ENCODE measurements around the gene HRK. TPM values are rescaled to one million over a fixed set of nuclear protein-coding genes. Genes with fewer than 3 reads are reported as not detected.
A peak's percentile ranks its signal among the peaks of the same experiment; 100 is the strongest.

HRK gene
- total RNA-seq, 1 experiment from 2014 or later = 2.6 TPM

- H4K5ac ChIP-seq (ENCODE audit: insufficient read length, low read depth, low read length) = no peak overlapping the region
- peak overlapping the region; percentile 13 to 95 (median 69); a peak in 4 of 7 replicates for H3K27ac Mint-ChIP-seq
- H2AFZ ChIP-seq (ENCODE audit: low read length) = no peak overlapping the region
- H3K79me1 ChIP-seq (ENCODE audit: insufficient read depth, low read depth, low read length, poor library complexity, severe bottlenecking) = no peaks in the 10 kb centered on the region
- no peaks in the 10 kb centered on the region for H3K79me2 ChIP-seq (ENCODE audit: insufficient read depth, low read length)
- H3K4me2 ChIP-seq (ENCODE audit: insufficient read depth, insufficient read length, low read length) = no peak overlapping the region
- TF ChIP-seq, protein P1, sequence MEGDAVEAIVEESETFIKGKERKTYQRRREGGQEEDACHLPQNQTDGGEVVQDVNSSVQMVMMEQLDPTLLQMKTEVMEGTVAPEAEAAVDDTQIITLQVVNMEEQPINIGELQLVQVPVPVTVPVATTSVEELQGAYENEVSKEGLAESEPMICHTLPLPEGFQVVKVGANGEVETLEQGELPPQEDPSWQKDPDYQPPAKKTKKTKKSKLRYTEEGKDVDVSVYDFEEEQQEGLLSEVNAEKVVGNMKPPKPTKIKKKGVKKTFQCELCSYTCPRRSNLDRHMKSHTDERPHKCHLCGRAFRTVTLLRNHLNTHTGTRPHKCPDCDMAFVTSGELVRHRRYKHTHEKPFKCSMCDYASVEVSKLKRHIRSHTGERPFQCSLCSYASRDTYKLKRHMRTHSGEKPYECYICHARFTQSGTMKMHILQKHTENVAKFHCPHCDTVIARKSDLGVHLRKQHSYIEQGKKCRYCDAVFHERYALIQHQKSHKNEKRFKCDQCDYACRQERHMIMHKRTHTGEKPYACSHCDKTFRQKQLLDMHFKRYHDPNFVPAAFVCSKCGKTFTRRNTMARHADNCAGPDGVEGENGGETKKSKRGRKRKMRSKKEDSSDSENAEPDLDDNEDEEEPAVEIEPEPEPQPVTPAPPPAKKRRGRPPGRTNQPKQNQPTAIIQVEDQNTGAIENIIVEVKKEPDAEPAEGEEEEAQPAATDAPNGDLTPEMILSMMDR (conservative IDR thresholded peaks at IDR 0.05) = no peak
- no peaks in the 10 kb centered on the region for H3K27me3 ChIP-seq (ENCODE audit: insufficient read depth, low read length)
- no peaks in the 10 kb centered on the region for H3K27me3 Mint-ChIP-seq (ENCODE audit: low read depth)
- no peak overlapping the region for H2BK12ac ChIP-seq (ENCODE audit: insufficient read length, low read depth, low read length)
- H3K4me1 ChIP-seq (ENCODE audit: insufficient read depth, low read length) = no peaks in the 10 kb centered on the region
- H3K23ac ChIP-seq (ENCODE audit: insufficient read length, low read depth, low read length) = no peak overlapping the region
- no peak overlapping the region for H2AK5ac ChIP-seq (ENCODE audit: insufficient read length, low read length)
- H3K36me3 Mint-ChIP-seq (ENCODE audit: insufficient read depth in 1 of 3, low read depth in 3 of 3) = peaks cover 6 to 18% (median 13%) of the 10 kb centered on the region in 3 experiments; a peak in 6 of 7 replicates
- H3K14ac ChIP-seq (ENCODE audit: insufficient read depth, low read length) = no peak overlapping the region
- H4K91ac ChIP-seq (ENCODE audit: insufficient read length, low read depth, low read length) = no peak overlapping the region
- H3K9me3 Mint-ChIP-seq = no peaks in the 10 kb centered on the region
- no peak overlapping the region for H2BK20ac ChIP-seq (ENCODE audit: low read depth, low read length, poor library complexity, severe bottlenecking)
- no peaks in the 10 kb centered on the region for H3K23me2 ChIP-seq (ENCODE audit: insufficient read length, low read depth, low read length, poor library complexity, severe bottlenecking)
- no peak overlapping the region for H4K8ac ChIP-seq (replicated peaks; ENCODE audit: insufficient read length, low read depth, low read length)
- DNase-seq = peak; percentile 45
- no peak overlapping the region for H3K56ac ChIP-seq (ENCODE audit: insufficient read length, low read depth, low read length)
- no CpG with 5 or more reads among the region's 5 CpGs for WGBS (ENCODE audit: extremely low coverage, insufficient read length, low lambda C conversion rate)
- H3K4me1 Mint-ChIP-seq = peaks cover 16 to 17% of the 10 kb centered on the region in 2 experiments
- no peak overlapping the region for H2BK5ac ChIP-seq (ENCODE audit: insufficient read length, low read length)
- H4K20me1 ChIP-seq (ENCODE audit: control insufficient read depth, insufficient read depth, insufficient read length) = no peaks in the 10 kb centered on the region
- H3K4me3 Mint-ChIP-seq = no peak overlapping the region
- no peaks in the 10 kb centered on the region for H3K9me3 ChIP-seq (ENCODE audit: control insufficient read depth, low read depth, low read length)
- H3K27ac ChIP-seq (ENCODE audit: insufficient read length, low read depth, low read length) = no peak overlapping the region
- H3T11ph ChIP-seq (ENCODE audit: low read length) = peak overlapping the region; percentile 12
- H3K4ac ChIP-seq (ENCODE audit: low read depth, low read length) = no peak overlapping the region
- H2BK120ac ChIP-seq (ENCODE audit: low read depth, low read length, poor library complexity, severe bottlenecking) = no peak overlapping the region
- no peak overlapping the region for H3K9ac ChIP-seq (ENCODE audit: extremely low read depth, insufficient read length, low read length)
- H3K18ac ChIP-seq (ENCODE audit: insufficient read length, low read depth, low read length) = no peak overlapping the region
- H2BK15ac ChIP-seq (ENCODE audit: low read depth, low read length) = no peak overlapping the region
These were observed 43.6 kb upstream of the HRK start for GRCh38 chr12:116924558-116925453.
